Cerebellar nuclear complex (tissue), 1 donor: ENCODE measurements around the gene CCM2.
A peak's percentile ranks its signal among the peaks of the same experiment; 100 is the strongest.

Experiments
- DNase-seq, 2 experiments: peaks; one replicate each; lab custom pipeline; 2025; lab: John Stamatoyannopoulos, UW

The CCM2 gene

GRCh38 chr7:45080958-45081669 is 81.1 kb downstream of the CCM2 start:
- DNase-seq: no peak

- DNase-seq: no peak
These were observed 81.6 kb downstream of the CCM2 start for GRCh38 chr7:45081670-45081974.

- no peak for DNase-seq
These were observed 82.2 kb downstream of the CCM2 start for GRCh38 chr7:45082031-45082830.

GRCh38 chr7:45082831-45083331 is 82.9 kb downstream of the CCM2 start:
- no peak for DNase-seq

- DNase-seq: no peak
These were observed 84.3 kb downstream of the CCM2 start for GRCh38 chr7:45084336-45084735.

- no peak for DNase-seq
These were observed 85.1 kb downstream of the CCM2 start for GRCh38 chr7:45084901-45085618.

- DNase-seq: no peak
These were observed 85.7 kb downstream of the CCM2 start for GRCh38 chr7:45085619-45086200.

GRCh38 chr7:45086331-45087065 is 86.5 kb downstream of the CCM2 start:
- DNase-seq: no peak

- DNase-seq: no peak
These were observed 87.5 kb downstream of the CCM2 start for GRCh38 chr7:45087301-45088145.

GRCh38 chr7:45088146-45088701 is 88.2 kb downstream of the CCM2 start:
- DNase-seq: no peak

- DNase-seq: no peak
These were observed 88.9 kb downstream of the CCM2 start, which contains the start of gene NACAD for GRCh38 chr7:45088821-45089340. Gene NACAD (minus strand): TSS chr7:45088969. CDS start chr7:45088894, 75 bp downstream.

GRCh38 chr7:45089341-45089891 is 89.4 kb downstream of the CCM2 start:
- peak; percentile 92 to 94 for DNase-seq

GRCh38 chr7:45092100-45092930 is 92.3 kb downstream of the CCM2 start:
- no peak for DNase-seq

GRCh38 chr7:45092931-45093235 is 92.9 kb downstream of the CCM2 start:
- no peak for DNase-seq

GRCh38 chr7:45098983-45099839 is 99.2 kb downstream of the CCM2 start:
- no peak for DNase-seq

GRCh38 chr7:45099891-45100760 is 100.1 kb downstream of the CCM2 start:
- DNase-seq: no peak
